GM12865 (cell line): ENCODE measurements around the gene TTLL7.

Experiments
- DNase-seq: peaks from one replicate; pipeline ENCODE4 v3.0.0; 2010; ENCODE audit warnings: low read depth
- H3K4me3 ChIP-seq: 2 replicates; pipeline ENCODE4 v1.5.1; 2011; ENCODE audit warnings: mild to moderate bottlenecking, low read depth, low read length, control low read depth
- CTCF ChIP-seq: IDR thresholded peaks from 2 replicates; pipeline ENCODE4 v1.5.1; 2011; ENCODE audit warnings: low read length, control low read depth, low read depth, inconsistent platforms; ENCODE audit not compliant: insufficient read depth; ENCODE audit errors: missing control alignments

The TTLL7 gene

GRCh38 chr1:83978056-83978455 lies 20.9 kb downstream of the TTLL7 start:
- no peak for DNase-seq
- no peak for TF ChIP-seq CTCF
- H3K4me3 ChIP-seq = no peak overlapping the region

- no peak for TF ChIP-seq CTCF
- DNase-seq = no peak
- H3K4me3 ChIP-seq = no peak overlapping the region
Measured at GRCh38 chr1:83976920-83977319, 22.0 kb downstream of the TTLL7 start.

- H3K4me3 ChIP-seq = no peak overlapping the region
- DNase-seq = no peak
- no peak for TF ChIP-seq CTCF
Measured at GRCh38 chr1:83970802-83971201, 28.1 kb downstream of the TTLL7 start.

GRCh38 chr1:83970114-83970513 lies 28.8 kb downstream of the TTLL7 start:
- DNase-seq = no peak
- H3K4me3 ChIP-seq = no peak overlapping the region
- TF ChIP-seq CTCF = no peak

- DNase-seq = no peak
- no peak for TF ChIP-seq CTCF
- no peak overlapping the region for H3K4me3 ChIP-seq
Measured at GRCh38 chr1:83967336-83967735, 31.6 kb downstream of the TTLL7 start.

- H3K4me3 ChIP-seq = no peak overlapping the region
- DNase-seq = no peak
- TF ChIP-seq CTCF = no peak
Measured at GRCh38 chr1:83964153-83964552, 34.8 kb downstream of the TTLL7 start.

GRCh38 chr1:83961571-83962295 lies 37.2 kb downstream of the TTLL7 start:
- no peak overlapping the region for H3K4me3 ChIP-seq
- TF ChIP-seq CTCF = no peak
- DNase-seq = no peak
